Fibroblast of lung (primary cell): Measurements from ENCODE around the gene NEK5.

Source experiments
- EZH2 ChIP-seq: IDR thresholded peaks from 2 replicates; pipeline ENCODE4 v1.5.1; 2012; ENCODE audit warnings: low read length, control low read depth, mild to moderate bottlenecking; ENCODE audit errors: missing control alignments
- TF ChIP-seq, protein P1 (sequence below), 2 donors: IDR thresholded peaks in 1 of 2; conservative IDR thresholded peaks in 1 of 2; 1 replicate in 1 of 2; 2 replicates in 1 of 2; pipeline ENCODE4 v1.5.1; 2011 to 2012; ENCODE audit warnings: low read length in 2 of 2, control low read depth in 1 of 2, inconsistent platforms in 1 of 2, low read depth in 1 of 2, mild to moderate bottlenecking in 1 of 2

DNA sequence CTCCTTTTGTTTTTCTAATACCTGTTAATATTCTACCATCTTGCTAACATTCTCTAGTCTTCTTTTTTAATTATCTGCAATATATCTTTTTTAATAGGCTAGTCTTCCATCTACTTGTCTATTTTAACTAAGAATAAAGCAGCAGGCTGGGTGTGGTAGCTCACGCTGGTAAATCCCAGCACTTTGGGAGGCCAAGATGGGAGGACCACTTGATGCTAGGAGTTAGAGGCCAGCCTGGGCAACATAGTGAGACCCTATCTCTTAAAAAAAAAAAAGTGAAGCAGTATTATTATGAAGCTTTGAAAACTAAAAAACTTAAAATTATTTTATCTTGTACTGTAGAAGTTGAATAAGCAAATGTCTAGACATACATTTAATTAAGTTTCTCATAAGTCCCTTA lies 101.0 kb downstream of the NEK5 start:
- TF ChIP-seq, protein P1, sequence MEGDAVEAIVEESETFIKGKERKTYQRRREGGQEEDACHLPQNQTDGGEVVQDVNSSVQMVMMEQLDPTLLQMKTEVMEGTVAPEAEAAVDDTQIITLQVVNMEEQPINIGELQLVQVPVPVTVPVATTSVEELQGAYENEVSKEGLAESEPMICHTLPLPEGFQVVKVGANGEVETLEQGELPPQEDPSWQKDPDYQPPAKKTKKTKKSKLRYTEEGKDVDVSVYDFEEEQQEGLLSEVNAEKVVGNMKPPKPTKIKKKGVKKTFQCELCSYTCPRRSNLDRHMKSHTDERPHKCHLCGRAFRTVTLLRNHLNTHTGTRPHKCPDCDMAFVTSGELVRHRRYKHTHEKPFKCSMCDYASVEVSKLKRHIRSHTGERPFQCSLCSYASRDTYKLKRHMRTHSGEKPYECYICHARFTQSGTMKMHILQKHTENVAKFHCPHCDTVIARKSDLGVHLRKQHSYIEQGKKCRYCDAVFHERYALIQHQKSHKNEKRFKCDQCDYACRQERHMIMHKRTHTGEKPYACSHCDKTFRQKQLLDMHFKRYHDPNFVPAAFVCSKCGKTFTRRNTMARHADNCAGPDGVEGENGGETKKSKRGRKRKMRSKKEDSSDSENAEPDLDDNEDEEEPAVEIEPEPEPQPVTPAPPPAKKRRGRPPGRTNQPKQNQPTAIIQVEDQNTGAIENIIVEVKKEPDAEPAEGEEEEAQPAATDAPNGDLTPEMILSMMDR (conservative IDR thresholded peaks at IDR 0.05 in 1 of 2, IDR thresholded peaks at IDR 0.05 in 1 of 2; ENCODE audit: low read depth in 1 of 2, low read length in 2 of 2), result no peak
- TF ChIP-seq EZH2, result no peak
